ENCODE results near the gene CDK14.
"Not testable (repeated sequence)": the region's sequence is repeated elsewhere in the genome, so short reads cannot be mapped to it uniquely, and the experiment has no call there.

CDK14 gene

DNA sequence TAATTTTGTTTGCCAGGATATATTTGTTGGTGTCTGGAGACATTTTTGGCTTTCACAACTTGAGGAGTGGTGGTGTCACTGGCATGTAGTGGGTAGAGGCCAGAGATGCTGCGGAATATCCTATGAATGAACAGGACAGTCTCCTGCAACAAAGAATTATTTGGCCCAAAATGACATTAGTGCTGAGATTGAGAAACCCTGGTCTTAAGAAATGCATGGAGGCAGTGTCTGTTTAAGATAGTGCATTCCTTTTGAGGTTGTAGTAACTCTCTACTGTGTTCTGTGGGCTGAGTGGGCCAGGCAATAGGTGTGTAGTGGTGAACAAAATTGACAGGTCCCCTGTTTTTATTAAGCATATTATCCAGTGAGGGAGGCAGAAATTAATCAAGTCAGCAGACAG, 165.5 kb downstream of the CDK14 start:
- no peak for DNase-seq

DNA sequence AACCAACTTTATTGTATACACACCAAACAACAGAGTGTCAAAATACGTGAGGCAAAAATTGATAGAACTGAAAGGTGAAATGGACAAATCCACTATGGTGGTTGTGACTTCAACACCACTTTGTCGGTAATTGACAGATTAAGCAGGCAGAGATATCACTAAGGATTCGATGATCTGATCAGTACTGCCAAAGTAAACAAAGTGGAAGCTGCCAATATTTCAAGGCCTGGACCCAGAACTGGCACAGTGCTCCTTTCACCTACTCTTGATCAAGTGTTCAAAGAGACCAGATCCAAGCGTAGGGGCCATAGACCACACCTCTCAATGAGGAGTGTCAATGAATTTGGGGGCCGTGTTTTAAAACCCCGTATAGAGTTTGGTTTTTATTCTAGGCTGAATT, 167.0 kb downstream of the CDK14 start:
- no peak for DNase-seq

DNA sequence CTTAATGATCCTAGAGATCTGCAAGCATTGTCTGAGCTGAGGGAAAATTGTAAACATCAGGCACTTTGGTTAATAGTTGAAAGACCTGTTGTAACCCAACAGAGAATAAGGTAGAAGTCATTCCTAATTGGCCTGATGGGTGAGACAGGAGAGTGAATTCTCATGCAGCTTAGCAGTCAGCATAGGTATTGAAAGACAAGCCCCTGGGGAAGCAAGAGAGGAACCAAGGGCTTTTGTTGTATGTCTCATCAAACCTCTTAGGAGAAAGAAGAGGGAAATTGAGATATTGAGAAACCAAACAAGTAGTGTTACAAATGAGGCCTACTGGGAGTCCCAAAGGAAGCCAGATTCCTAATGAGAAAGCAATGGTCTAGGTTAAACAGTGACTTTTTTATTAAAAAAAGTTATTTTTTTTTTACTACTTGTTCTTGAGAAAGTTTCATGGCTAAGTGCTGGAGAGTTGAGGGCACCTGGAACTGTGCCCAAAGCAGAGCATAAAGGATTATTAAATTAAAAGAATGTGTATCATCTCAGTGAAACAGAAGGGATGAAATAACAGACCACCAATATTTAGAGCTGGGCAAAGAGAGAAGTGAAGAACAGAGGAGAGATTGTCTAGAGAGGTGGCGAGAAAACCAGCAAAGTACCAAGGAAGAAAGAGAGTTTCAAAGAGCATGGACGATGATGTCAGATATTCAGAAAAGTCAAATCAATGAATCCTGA, 168.9 kb downstream of the CDK14 start:
- no peak for DNase-seq

DNA sequence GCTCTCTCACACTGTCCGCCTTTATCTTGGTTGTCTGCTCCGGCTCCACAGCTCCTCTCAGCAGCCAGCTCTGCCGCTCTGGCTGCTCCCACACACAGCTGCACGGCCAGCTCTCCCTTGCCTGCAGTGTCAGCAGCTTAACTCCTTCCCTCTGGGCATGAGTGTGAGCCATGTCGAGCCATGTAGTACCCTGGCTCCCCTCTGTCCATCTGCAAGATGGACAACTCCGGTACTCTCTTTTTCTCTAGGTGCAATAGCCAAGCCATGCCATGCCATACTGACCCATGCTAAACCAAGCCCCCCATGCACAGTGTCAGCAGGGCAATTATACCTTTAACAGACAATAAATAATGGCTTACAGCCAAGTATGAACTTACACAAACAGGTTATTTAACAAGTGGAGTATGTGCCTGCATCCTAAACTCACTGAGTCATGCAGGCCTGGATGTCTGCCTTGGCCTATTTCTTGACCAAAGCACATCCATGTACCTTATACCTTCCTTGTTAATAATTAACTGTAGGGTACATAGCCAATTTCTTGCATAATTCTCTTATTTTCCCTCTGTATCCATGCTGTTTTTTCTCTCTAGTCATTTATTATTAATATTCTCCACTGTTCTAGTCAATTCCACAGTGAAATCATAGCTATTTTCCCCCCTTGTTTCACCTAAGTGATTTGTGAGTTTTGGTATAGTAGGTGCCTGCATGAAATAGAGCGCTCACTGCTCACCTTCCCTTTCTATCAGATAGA, 170.9 kb downstream of the CDK14 start:
- peak in 2 of 3 experiments; percentile 35 to 67 for DNase-seq

DNA sequence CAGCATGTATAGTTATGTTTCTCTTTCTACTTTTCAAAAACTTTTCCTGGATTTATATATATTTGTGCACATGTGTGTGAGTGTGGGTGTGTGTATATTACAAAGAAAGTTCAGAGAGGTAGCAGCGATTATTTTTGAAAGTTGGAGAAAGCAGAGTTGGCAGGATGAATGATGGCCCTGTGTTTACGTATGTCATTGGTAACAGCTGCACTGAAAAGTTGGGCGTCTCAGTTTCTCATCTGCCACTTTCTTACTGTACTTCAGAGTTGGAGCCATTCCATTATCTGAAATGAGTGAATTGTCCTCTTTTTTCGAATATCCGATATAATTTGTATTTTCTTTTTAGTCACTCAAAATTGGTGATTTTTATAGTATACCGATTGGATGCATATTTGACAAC, 172.2 kb downstream of the CDK14 start:
- no peak for DNase-seq

DNA sequence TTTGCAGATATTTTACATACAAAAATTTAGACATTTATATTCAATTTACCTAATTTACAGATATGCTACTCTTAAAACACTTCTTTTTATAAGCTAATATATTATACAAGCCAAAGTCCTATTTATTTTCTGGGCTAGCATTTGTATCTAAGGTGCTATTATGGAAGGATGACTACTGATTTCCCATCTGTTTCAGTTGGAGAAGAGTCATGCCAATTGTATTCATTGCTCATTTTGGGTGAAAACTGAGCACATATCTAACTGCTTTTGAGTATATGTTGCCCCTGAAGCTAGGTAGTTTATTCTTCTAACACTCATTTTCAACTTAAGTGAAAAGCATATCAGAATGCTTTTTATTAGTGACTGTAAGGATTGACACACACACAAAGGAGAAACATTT, 172.9 kb downstream of the CDK14 start:
- no peak for DNase-seq

DNA sequence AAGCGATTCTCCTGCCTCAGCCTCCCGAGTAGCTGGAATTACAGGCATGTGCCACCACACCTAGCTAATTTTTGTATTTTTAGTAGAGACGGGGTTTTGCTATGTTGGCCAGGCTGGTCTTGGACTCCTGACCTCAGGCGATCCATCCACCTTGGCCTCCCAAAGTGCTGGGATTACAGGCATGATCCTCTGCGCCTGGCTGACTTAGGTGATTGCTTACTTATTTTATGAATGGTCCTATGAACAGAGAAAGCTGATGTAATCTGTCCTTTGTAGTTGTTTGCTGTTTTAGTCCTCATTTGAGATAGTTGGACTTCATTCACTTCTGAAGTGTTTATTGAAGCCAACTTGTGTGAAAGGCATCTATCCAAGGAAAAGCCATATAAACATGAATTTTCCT, 173.4 kb downstream of the CDK14 start:
- DNase-seq: not testable (repeated sequence)

DNA sequence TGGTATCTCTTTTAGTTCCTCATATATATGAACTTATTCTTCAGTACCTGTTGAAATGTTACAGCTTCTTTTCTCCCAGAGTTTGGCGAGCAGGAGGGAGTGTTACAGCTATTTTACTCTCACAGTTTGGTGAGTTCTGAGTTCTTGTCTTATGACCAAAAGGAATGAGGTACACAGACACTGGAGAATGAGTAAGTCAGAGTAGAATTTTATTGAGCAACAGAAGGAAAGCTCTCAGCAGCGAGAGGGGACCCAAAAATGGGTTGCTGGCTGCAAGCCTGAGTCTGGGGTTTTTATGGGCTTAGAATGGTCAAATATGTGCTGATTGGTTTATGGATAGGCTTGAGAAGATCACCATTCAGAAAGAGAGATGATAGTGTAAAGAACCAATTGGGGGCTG, 175.2 kb downstream of the CDK14 start:
- no peak for DNase-seq

DNA sequence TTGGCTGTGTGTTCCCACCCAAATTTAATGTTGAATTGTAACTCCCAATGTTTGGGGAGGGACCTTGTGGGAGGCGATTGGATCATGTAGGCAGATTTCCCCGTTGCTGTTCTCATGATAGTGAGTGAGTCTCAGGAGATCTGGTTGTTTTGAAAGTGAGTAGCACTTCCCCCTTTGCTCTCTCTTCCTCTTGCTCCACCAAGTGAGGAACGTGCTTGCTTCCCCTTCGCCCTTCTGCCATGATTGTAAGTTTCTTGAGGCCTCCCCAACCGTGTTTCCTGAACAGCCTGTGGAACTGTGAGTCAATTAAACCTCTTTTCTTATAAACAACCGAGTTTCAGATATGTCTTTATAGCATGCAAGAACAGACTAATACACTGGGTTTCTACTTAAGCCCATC, 176.3 kb downstream of the CDK14 start:
- no peak for DNase-seq

DNA sequence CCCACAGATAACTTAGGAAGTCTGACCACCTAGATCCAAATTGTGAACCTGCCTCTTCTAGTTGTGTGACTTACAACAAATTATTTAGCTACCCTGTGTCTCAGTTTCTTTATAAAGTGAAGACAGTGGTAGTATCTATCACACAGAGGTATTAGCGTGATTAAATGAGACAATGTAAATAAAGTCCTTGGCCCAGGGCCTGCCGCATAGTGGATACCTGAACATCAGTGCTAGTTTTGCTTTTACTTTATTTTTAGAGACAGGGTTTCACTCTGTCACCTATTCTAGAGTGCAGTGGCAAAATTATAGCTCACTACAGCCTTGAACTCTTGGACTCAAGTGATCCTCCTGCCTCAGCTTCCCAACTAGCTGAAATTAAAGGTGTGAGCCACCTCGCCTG, 177.1 kb downstream of the CDK14 start:
- DNase-seq: no peak

DNA sequence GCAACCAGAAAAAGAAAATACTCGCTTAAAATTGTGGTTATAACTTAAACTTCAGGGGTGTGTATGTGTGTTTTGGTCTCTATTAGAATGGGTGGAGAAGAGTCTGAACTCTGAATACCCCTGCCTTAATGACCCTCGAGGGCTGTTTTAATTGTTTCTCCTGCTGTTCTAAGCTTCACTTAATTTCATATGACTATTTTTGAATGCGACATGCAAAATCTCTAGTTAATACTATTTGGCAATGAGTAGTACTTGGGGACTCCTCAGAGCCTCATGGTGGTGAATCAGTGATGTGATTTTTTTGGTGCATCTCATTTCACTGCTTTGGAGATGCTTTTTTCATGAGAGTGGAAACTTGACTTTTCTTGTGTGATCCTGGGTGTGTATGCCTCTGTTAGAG, 178.6 kb downstream of the CDK14 start:
- no peak for DNase-seq

DNA sequence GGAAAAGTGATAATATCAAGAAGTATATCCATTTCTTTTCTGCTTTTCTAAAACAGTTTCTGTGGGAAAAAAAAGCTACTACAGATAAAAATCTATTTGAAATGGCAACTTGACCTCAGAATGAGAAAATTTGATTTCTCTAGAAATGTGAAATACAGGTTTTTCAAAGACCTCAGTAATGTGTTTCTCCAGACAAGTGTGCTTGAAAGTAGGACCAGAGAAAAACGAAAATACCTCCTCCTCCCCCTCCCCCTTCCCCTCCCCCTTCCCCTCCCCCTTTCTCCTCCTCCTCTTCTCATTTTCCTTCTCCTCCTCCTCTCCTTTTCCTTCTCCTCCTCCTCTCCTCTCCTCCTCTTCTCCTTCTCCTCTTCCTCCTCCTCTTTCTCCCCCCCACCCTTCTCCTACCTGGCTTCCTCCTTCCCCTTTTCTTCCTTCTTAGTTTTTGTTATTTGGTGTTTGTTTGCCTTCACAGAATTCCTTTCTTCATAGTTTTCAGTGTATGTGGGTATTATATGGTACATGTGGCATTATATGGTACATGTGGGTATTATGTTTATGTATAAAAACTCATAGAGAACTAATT, 179.4 kb downstream of the CDK14 start:
- no peak for DNase-seq

DNA sequence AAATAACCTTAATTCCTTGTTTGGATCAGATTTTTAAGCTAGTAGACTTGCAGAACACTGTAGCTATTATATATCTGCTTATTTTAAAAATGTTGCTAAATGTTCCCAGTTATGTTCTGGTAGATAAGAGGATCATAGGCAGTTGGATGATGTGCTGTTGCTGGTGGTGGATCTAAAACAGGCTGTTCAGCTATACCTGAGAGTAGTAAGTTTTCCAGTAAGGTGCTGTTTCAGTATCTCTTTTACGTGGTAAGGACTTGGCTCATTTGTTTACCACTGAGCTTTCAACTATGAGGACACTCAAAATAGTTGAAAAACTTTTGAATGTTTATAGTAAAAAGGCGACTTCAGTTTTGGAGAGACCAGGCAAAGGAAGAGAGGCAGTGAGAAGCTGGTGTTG, 180.9 kb downstream of the CDK14 start:
- DNase-seq: no peak

DNA sequence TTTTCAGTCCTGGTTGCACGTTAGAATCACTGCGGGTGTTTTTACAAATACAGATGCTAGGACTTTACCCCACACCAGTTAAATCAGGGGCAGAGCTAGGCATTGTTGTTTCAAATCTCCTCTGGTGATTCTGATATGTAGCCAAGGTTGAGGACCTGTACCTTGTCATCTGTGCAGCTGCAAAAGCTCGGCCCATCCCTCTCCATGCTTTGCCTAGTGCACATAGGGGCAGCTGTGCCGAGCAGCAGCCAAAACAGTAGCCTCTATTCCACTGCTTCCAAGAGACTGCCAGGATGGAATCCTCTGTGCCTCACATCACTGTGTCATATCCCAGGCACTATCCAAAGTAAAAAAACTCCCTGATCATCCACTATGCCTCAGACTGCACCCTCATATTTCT, 181.3 kb downstream of the CDK14 start:
- DNase-seq: no peak

DNA sequence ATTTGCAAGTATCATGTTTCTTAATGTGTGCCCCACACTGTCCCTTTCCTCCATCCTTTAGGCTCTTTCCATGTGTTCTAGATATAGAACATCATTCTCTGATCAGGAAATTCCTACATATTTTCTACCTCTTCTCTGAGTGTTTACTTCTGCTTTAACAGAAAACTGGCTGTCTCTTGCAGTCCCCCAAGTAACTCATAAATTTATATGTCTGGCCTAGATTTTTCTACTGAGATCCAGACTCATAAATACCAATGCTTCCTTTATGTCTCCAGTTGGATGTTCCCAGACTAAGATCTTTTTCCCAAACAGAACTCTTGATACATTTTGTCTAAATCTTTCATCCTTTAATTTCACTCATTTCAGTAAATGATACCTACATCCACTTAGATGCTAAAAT, 181.8 kb downstream of the CDK14 start:
- DNase-seq: no peak

DNA sequence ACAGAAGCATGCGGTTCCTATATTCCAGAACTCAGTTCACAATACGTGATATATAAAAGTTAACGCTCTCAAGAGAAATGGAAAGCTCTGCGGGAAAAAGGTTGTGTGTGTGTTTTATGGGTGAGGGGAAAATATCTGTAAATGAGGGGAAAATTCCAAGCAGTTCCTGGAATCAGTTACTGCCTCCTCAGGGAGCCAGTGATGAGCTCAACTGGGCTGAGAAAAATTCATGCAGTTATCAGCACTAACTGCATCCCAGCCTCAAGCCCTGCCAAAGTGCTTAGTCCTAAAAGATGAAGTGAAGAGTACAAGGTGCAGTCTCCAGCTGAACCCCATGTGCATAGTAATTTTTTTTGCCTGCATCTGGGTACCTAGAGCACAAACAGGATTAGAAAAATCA, 191.9 kb downstream of the CDK14 start:
- DNase-seq: no peak

DNA sequence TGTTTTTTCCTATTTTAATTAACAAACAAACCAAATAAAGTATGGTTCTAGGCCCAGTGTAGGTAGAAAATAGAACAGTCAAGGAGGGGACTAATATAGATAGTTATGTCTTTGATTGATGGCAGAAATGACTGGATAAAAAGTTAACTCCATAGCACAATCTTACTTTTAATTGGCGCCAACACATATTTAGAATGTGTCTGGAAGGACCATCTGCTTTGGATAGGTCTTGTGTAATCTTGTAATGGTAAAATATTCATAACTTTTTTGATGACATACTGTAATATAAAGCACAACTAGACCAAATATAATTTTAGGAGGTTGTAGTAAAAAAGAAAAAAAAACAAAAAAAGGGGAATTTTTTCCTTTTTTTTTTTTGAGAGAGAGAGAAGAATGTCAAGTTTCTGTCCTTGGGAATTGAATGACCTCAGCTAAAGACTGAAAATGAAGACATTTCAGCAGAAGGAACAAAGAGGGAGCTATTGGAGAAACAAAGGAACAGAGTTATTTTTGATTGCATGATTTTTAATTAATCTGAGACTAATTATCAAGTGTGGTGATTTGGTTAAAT, 193.7 kb downstream of the CDK14 start:
- DNase-seq: no peak

DNA sequence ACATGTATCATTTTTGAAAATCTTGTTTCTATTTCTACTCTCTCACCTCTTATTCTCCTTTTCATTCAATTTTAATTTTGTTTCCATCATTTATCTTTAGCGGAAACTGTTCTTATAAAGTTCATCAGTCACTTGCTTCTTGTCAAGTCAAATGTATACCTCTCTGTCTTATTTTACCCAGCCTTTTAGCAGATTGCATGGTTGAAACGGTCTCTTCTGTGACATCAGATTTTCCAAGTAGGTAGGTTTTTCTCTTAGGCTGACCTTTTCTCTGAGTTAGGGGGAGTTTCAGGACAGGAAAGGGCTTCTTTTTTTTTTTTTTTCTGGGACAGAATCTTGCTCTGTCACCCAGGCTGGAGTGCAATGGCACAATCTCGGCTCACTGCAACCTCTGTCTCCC, 195.5 kb downstream of the CDK14 start:
- DNase-seq: no peak

DNA sequence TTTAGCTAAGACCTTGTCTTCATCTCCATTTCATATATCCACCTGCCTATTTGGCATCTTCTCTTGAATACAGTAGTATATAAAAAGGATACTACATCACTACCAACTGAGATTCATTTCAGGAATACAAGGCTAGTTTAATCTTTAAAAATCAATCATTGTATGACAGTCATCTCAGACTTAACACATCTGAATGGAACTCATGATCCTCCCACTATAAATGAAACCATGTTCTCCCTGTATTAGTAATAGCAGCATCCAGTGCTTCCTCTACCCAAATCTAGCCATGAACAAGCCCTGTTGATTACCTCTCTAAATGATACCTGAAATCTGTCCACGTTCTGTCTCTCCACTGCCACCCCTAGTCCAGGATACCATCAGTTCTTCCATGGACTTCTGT, 196.2 kb downstream of the CDK14 start:
- no peak for DNase-seq

DNA sequence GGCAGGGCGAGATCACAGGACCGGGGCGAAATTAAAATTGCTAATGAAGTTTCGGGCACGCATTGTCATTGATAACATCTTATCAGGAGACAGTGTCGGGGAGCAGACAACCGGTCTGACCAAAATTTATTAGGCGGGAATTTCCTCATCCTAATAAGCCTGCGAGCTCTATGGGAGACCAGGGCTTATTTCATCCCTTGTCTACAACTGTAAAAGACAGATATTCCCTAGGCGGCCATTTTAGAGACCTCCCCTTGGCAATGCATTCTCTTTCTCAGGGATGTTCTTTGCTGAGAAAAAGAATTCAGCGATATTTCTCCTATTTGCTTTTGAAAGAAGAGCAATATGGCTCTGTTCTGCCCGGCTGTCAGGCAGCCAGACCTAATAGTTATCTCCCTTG, 198.1 kb downstream of the CDK14 start:
- DNase-seq: not testable (repeated sequence)

DNA sequence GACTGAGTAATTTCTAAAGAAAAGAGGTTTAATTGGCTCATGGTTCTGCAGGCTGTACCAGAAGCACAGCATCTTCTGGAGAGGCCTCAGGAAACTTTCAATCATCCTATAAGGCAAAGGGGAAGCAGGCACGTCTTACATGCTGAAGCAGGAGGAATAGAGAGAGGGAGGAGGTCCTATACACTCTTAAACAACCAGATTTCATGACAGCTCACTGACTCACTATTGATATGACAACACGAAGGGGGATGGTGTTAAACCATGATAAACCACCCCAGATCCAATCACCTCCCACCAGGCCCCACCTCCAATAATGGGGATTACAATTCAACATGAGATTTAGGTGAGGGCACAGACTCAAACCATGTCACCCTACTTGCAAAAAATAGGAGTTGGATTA, 201.5 kb downstream of the CDK14 start:
- DNase-seq: no peak

DNA sequence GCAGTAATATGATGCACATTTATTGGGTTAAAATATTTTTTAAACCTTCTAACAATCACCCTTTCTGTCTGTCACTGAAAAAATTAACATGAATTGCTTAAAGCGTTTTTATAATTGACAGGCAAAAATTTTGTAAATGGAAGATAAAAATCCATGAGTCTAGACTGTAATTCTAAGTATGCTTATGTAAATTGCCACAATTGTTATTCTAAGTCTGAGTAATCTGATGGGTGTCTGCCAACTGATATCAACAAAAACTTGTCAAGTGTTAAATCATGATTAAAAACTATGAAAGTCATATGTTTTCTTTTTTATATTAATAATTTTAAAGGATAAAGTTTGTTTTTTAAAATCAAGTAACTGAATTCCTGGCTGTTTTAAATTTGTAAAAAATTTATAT, 208.2 kb downstream of the CDK14 start:
- no peak for DNase-seq

DNA sequence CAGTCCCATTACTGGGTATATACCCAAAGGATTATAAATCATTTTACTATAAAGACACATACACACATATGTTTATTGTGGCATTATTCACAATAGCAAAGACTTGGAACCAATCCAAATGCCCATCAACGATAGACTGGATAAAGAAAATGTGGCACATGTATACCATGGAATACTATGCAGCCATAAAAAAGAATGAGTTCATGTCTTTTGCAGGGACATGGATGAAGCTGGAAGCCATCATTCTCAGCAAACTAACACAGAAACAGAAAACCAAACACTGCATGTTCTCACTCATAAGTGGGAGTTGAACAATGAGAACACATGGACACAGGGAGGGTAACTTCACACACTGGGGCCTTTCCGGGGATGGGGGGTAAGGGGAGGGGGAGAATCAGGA, 219.4 kb downstream of the CDK14 start:
- DNase-seq: not testable (repeated sequence)

DNA sequence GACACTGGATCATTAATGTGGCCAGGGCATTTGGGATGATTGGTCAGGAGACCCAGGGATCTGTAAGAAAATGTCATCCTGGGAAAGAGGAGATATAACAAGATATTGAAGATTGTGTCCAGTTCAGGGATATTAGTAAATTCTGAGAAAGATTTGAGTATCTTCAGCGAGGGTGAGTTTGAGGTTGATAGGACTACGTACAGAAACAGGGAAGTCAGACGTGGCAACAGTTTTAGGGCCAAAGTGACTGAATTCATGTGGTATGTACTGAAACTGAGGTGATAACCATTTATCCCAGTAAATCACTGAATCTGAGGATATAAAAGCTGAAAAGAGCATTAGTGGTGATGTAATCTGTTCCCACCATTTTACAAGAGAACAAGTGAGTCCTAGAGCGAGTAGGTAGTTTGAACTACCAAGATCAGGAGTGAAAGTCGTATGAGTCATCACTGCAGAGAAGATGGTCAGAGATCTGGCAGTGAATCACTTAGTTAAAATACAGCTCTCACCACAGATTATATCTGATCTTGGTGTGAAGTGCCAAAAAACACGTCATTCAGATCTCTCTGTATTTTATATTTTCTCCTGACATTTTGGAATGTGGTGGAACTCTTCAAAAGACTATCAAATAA, 220.5 kb downstream of the CDK14 start:
- no peak for DNase-seq

All from NCI-H1417 (cell line).